ENCODE results near the gene ARFGAP3.

GRCh38 chr22:42866100-42866499 lies 9.0 kb upstream of the ARFGAP3 start:
- TF ChIP-seq CTCF (IDR thresholded peaks at IDR 0.05): no peak
- no peak for TF ChIP-seq EP300 (IDR thresholded peaks at IDR 0.05)
- TF ChIP-seq POLR2A (IDR thresholded peaks at IDR 0.05): no peak
- no peak for TF ChIP-seq POLR2AphosphoS5 (IDR thresholded peaks at IDR 0.05)

Data from sigmoid colon (tissue), 4 donors.